ENCODE data around the gene RNF182.

The RNF182 gene

DNA sequence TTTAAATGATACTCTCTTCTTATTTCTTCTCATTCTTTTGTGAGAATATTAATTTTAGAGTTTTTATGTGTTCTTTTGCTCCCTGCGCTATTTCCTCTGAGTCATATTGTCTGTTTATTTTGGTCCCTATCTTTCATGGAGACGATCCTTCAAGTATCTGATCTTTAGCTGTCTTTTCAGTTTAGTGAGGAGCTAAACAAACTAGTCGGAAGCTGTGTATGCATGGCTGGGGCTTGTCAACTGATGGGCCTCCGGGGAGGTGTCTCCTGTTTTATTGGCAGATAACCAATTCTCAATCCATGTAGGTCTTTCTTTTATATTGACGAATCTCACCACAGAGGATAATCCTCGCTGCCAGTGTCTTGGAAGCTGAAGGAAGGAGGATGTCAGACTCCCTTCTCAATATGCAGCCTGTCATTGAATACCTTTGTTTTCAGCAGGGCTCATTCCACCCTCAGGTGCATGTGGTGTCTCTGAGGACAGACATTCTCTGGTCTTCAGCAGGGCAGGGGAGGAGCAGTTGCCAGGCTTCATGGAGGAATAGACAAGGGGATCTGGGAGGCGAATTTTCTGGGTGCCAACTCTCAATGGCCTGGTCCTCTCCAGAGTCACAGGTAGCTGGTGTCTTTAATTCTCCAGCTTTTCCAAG, 64.9 kb downstream of the RNF182 start:
- no peak overlapping the region for H3K27ac ChIP-seq (ENCODE audit: low read length)
- no peaks in the 10 kb centered on the region for H3K27me3 ChIP-seq (ENCODE audit: low read depth, low read length)
- no peaks in the 10 kb centered on the region for H3K9me3 ChIP-seq (ENCODE audit: control insufficient read depth in 1 of 2, low read length in 2 of 2)
- no peaks in the 10 kb centered on the region for H3K36me3 ChIP-seq (ENCODE audit: control insufficient read depth in 1 of 2, insufficient read depth in 2 of 2, low read length in 2 of 2)
- no peaks in the 10 kb centered on the region for H3K4me1 ChIP-seq (ENCODE audit: control insufficient read depth in 1 of 2, insufficient read depth in 2 of 2, low read length in 2 of 2)
- no peak overlapping the region for H3K4me3 ChIP-seq (ENCODE audit: low read depth in 1 of 2, low read length in 2 of 2)

- Histone ChIP-seq H3K36me3 (ENCODE audit: control insufficient read depth in 1 of 2, insufficient read depth in 2 of 2, low read length in 2 of 2) (no peaks in the 10 kb centered on the region), H3K27ac (ENCODE audit: low read length) (no peak overlapping the region), H3K4me1 (ENCODE audit: control insufficient read depth in 1 of 2, insufficient read depth in 2 of 2, low read length in 2 of 2) (no peaks in the 10 kb centered on the region), H3K27me3 (ENCODE audit: low read depth, low read length) (no peaks in the 10 kb centered on the region), H3K9me3 (ENCODE audit: control insufficient read depth in 1 of 2, low read length in 2 of 2) (no peaks in the 10 kb centered on the region), H3K4me3 (ENCODE audit: low read depth in 1 of 2, low read length in 2 of 2) (no peak overlapping the region)
Observed at GRCh38 chr6:13990796-13991195, 66.0 kb downstream of the RNF182 start.

- Histone ChIP-seq H3K27ac (ENCODE audit: low read length) (no peak overlapping the region), H3K4me3 (ENCODE audit: low read depth in 1 of 2, low read length in 2 of 2) (no peak overlapping the region), H3K36me3 (ENCODE audit: control insufficient read depth in 1 of 2, insufficient read depth in 2 of 2, low read length in 2 of 2) (no peaks in the 10 kb centered on the region), H3K4me1 (ENCODE audit: control insufficient read depth in 1 of 2, insufficient read depth in 2 of 2, low read length in 2 of 2) (no peaks in the 10 kb centered on the region), H3K9me3 (ENCODE audit: control insufficient read depth in 1 of 2, low read length in 2 of 2) (no peaks in the 10 kb centered on the region), H3K27me3 (ENCODE audit: low read depth, low read length) (no peaks in the 10 kb centered on the region)
Observed at GRCh38 chr6:13991393-13991792, 66.6 kb downstream of the RNF182 start.

DNA sequence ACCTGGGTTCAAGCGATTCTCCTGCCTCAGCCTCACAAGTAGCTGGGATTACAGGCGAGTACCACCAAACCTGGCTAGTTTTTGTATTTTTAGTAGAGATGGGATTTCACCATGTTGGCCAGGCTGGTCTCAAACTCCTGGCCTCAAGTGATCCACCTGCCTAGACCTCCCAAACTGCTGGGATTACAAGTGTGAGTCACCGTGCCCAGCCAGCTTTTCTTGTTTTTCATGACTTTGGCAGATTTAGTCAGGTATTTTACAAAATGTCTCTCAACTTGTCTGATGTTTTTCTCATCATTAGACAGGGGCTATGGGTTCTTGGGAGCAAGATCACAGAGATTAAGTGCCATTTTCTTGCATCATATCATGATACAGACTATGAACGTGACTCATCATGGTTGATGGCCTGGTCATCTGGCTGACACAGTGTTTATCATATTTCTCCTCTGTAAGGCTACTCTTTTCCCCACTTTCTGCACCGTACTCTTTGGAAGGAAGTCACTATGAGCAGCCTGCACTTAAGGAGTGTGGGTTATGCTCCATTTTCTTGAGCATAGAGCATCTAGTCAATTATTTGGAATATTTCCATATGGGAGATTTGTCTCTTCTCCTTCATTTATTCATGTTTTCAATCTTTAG, 67.8 kb downstream of the RNF182 start:
- Histone ChIP-seq H3K27ac (ENCODE audit: low read length) (no peak overlapping the region), H3K4me1 (ENCODE audit: control insufficient read depth in 1 of 2, insufficient read depth in 2 of 2, low read length in 2 of 2) (no peaks in the 10 kb centered on the region), H3K9me3 (ENCODE audit: control insufficient read depth in 1 of 2, low read length in 2 of 2) (no peaks in the 10 kb centered on the region), H3K4me3 (ENCODE audit: low read depth in 1 of 2, low read length in 2 of 2) (no peak overlapping the region), H3K27me3 (ENCODE audit: low read depth, low read length) (no peaks in the 10 kb centered on the region), H3K36me3 (ENCODE audit: control insufficient read depth in 1 of 2, insufficient read depth in 2 of 2, low read length in 2 of 2) (no peaks in the 10 kb centered on the region)

GRCh38 chr6:13993416-13993815, 68.7 kb downstream of the RNF182 start:
- no peaks in the 10 kb centered on the region for H3K36me3 ChIP-seq (ENCODE audit: control insufficient read depth in 1 of 2, insufficient read depth in 2 of 2, low read length in 2 of 2)
- H3K9me3 ChIP-seq (ENCODE audit: control insufficient read depth in 1 of 2, low read length in 2 of 2) = no peaks in the 10 kb centered on the region
- H3K4me1 ChIP-seq (ENCODE audit: control insufficient read depth in 1 of 2, insufficient read depth in 2 of 2, low read length in 2 of 2) = no peaks in the 10 kb centered on the region
- no peaks in the 10 kb centered on the region for H3K27me3 ChIP-seq (ENCODE audit: low read depth, low read length)
- no peak overlapping the region for H3K4me3 ChIP-seq (ENCODE audit: low read depth in 1 of 2, low read length in 2 of 2)
- no peak overlapping the region for H3K27ac ChIP-seq (ENCODE audit: low read length)

GRCh38 chr6:13998356-13998755, 73.6 kb downstream of the RNF182 start:
- H3K4me1 ChIP-seq (ENCODE audit: control insufficient read depth in 1 of 2, insufficient read depth in 2 of 2, low read length in 2 of 2) = no peaks in the 10 kb centered on the region
- no peak overlapping the region for H3K27ac ChIP-seq (ENCODE audit: low read length)
- no peaks in the 10 kb centered on the region for H3K9me3 ChIP-seq (ENCODE audit: control insufficient read depth in 1 of 2, low read length in 2 of 2)
- no peak overlapping the region for H3K4me3 ChIP-seq (ENCODE audit: low read depth in 1 of 2, low read length in 2 of 2)
- H3K36me3 ChIP-seq (ENCODE audit: control insufficient read depth in 1 of 2, insufficient read depth in 2 of 2, low read length in 2 of 2) = no peaks in the 10 kb centered on the region
- no peaks in the 10 kb centered on the region for H3K27me3 ChIP-seq (ENCODE audit: low read depth, low read length)

- no peaks in the 10 kb centered on the region for H3K36me3 ChIP-seq (ENCODE audit: control insufficient read depth in 1 of 2, insufficient read depth in 2 of 2, low read length in 2 of 2)
- no peaks in the 10 kb centered on the region for H3K4me1 ChIP-seq (ENCODE audit: control insufficient read depth in 1 of 2, insufficient read depth in 2 of 2, low read length in 2 of 2)
- H3K9me3 ChIP-seq (ENCODE audit: control insufficient read depth in 1 of 2, low read length in 2 of 2) = no peaks in the 10 kb centered on the region
- H3K27ac ChIP-seq (ENCODE audit: low read length) = no peak overlapping the region
- H3K27me3 ChIP-seq (ENCODE audit: low read depth, low read length) = no peaks in the 10 kb centered on the region
- H3K4me3 ChIP-seq (ENCODE audit: low read depth in 1 of 2, low read length in 2 of 2) = no peak overlapping the region
Observed at GRCh38 chr6:14000901-14001300, 76.1 kb downstream of the RNF182 start.

GRCh38 chr6:14001329-14002012, 76.7 kb downstream of the RNF182 start:
- H3K4me1 ChIP-seq (ENCODE audit: control insufficient read depth in 1 of 2, insufficient read depth in 2 of 2, low read length in 2 of 2) = no peaks in the 10 kb centered on the region
- H3K9me3 ChIP-seq (ENCODE audit: control insufficient read depth in 1 of 2, low read length in 2 of 2) = no peaks in the 10 kb centered on the region
- H3K27me3 ChIP-seq (ENCODE audit: low read depth, low read length) = no peaks in the 10 kb centered on the region
- no peak overlapping the region for H3K4me3 ChIP-seq (ENCODE audit: low read depth in 1 of 2, low read length in 2 of 2)
- no peak overlapping the region for H3K27ac ChIP-seq (ENCODE audit: low read length)
- no peaks in the 10 kb centered on the region for H3K36me3 ChIP-seq (ENCODE audit: control insufficient read depth in 1 of 2, insufficient read depth in 2 of 2, low read length in 2 of 2)

- Histone ChIP-seq H3K27ac (ENCODE audit: low read length) (no peak overlapping the region), H3K4me3 (ENCODE audit: low read depth in 1 of 2, low read length in 2 of 2) (no peak overlapping the region), H3K27me3 (ENCODE audit: low read depth, low read length) (no peaks in the 10 kb centered on the region), H3K36me3 (ENCODE audit: control insufficient read depth in 1 of 2, insufficient read depth in 2 of 2, low read length in 2 of 2) (no peaks in the 10 kb centered on the region), H3K9me3 (ENCODE audit: control insufficient read depth in 1 of 2, low read length in 2 of 2) (no peaks in the 10 kb centered on the region), H3K4me1 (ENCODE audit: control insufficient read depth in 1 of 2, insufficient read depth in 2 of 2, low read length in 2 of 2) (no peaks in the 10 kb centered on the region)
Observed at GRCh38 chr6:14002176-14002947, 77.6 kb downstream of the RNF182 start.

DNA sequence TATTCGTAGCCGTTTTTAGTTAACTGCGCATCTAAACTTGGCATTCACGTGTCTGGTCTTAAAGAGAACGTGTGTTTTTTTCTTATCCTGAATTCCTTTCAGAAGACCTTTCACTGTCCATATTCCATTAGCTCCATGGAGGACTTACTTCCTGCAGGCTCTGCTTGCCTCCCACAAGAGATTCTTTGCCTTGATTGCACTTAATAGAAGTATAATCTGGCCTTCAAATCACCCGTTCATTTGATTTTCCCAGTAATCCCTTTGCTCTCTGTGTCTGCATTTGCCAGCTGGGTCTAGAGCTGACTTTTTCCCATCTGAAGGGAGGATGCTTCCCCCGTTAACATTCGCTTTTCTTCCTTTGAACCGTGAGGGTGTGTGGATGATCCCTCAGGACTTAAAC, 79.5 kb downstream of the RNF182 start:
- no peaks in the 10 kb centered on the region for H3K27me3 ChIP-seq (ENCODE audit: low read depth, low read length)
- no peak overlapping the region for H3K27ac ChIP-seq (ENCODE audit: low read length)
- no peaks in the 10 kb centered on the region for H3K9me3 ChIP-seq (ENCODE audit: control insufficient read depth in 1 of 2, low read length in 2 of 2)
- no peaks in the 10 kb centered on the region for H3K36me3 ChIP-seq (ENCODE audit: control insufficient read depth in 1 of 2, insufficient read depth in 2 of 2, low read length in 2 of 2)
- H3K4me1 ChIP-seq (ENCODE audit: control insufficient read depth in 1 of 2, insufficient read depth in 2 of 2, low read length in 2 of 2) = no peaks in the 10 kb centered on the region
- no peak overlapping the region for H3K4me3 ChIP-seq (ENCODE audit: low read depth in 1 of 2, low read length in 2 of 2)

- Histone ChIP-seq H3K27me3 (ENCODE audit: low read depth, low read length) (no peaks in the 10 kb centered on the region), H3K4me1 (ENCODE audit: control insufficient read depth in 1 of 2, insufficient read depth in 2 of 2, low read length in 2 of 2) (no peaks in the 10 kb centered on the region)
Observed at GRCh38 chr6:14008809-14009208, 84.1 kb downstream of the RNF182 start.

More at GRCh38 chr6:14008809-14009208, 84.1 kb downstream of the RNF182 start:
- H3K4me3 ChIP-seq (ENCODE audit: low read depth in 1 of 2, low read length in 2 of 2) = no peak overlapping the region
- H3K36me3 ChIP-seq (ENCODE audit: control insufficient read depth in 1 of 2, insufficient read depth in 2 of 2, low read length in 2 of 2) = no peaks in the 10 kb centered on the region
- H3K27ac ChIP-seq (ENCODE audit: low read length) = no peak overlapping the region
- H3K9me3 ChIP-seq (ENCODE audit: control insufficient read depth in 1 of 2, low read length in 2 of 2) = peaks cover 0 to 5% of the 10 kb centered on the region in 2 donors

Data from muscle layer of duodenum (tissue), 2 donors.